Measurements from ENCODE around the gene TTL.

Gene TTL

DNA sequence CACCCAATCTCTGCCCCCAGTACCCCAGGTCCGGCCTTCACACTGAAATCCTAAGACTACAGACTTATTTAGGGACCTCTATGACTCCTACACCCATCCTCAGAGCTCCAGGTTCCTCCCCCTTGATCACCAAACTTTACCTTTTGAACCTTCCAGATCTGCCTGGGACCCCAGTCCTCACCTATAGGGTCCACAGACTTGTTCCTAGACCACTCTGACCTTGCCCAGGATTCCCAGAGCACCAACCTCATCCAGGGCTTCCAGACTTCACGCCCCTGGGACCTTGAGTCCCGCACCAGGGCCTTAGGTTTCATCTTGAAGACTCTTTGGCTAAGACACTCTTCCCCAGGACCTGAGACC lies 102.9 kb downstream of the TTL start:
- no peak for DNase-seq

DNA sequence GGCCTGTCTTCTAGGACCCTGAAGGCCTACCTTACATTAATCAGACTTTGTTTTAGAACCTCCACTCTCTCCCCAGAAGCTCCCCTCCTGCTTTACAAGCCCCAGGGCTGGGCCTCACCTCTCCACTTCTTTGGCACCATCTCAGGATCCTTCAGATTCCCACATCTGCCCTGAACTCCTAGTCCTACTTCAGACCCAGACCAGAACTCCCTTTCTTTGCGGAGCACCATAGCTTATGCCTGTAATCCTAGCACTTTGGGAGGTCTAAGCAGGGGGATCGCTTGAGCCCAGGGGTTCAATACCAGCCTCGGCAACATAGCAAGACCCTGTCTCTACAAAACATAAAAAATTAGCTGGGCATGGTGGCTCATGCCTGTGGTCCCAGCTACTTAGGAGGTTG lies 103.4 kb downstream of the TTL start:
- DNase-seq = no peak

DNA sequence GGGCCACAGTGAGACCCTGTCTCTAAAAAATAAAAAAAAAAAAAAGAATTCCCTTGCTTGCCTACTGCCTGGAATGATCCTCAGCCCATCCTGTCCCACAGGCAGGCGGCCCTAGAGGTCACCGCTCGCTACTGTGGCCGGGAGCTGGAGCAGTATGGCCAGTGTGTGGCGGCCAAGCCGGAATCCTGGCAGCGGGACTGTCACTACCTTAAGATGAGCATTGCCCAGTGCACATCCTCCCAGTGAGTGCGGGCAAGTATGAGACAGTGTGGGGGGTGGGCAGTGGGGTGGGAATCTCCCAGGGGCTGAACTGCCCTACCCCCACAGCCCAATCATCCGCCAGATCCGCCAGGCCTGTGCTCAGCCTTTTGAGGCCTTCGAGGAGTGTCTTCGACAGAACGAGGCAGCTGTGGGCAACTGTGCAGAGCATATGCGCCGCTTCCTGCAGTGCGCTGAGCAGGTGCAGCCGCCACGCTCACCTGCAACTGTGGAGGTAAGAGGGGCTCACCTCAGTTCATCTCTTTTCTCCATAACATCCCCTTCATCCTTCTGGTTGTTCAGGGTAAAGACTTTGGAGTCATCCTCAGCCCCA lies 104.0 kb downstream of the TTL start:
- DNase-seq = no peak

DNA sequence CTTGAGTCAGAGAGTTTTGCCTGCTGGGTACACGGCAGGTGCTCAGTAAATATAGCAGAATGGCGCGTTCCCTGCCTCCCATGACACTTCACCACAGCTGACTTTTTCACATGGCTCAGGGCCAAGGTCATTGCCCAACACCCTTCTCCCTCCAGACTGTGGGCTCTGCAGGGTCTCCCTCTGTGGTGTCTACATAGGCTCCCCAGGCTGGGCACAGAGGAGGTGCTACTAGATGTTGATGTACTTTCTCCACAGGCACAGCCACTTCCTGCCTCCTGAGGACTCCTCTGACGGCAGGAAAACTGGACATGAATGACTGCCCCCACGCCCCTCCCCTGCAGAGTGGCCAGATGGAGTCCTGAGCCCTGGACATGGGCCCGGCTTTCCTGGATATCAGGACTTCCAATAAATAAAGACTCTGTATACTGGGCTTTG lies 106.7 kb downstream of the TTL start:
- no peak for DNase-seq
